Lower leg skin (tissue), 4 donors: ENCODE results near the gene CFAP92. TPM values are rescaled to one million over a fixed set of nuclear protein-coding genes. Genes with fewer than 3 reads are reported as not detected.

ENCODE experiments used
- DNase-seq, 2 donors: peaks; one replicate each; pipeline ENCODE4 v3.0.0-alpha.2; 2019; ENCODE audit warnings: low spot score in 2 of 2
- H3K4me3 ChIP-seq: fragments of 200-600 bp; sonication (generic); 2 replicates; pipeline ENCODE4 v1.5.1; 2017; ENCODE audit warnings: mild to moderate bottlenecking, low read depth; ENCODE audit not compliant: poor library complexity, severe bottlenecking
- POLR2A ChIP-seq, 2 donors: fragments of 450-650 bp; IDR thresholded peaks; one replicate each; pipeline ENCODE4 v1.6.1; 2016 to 2017; ENCODE audit warnings: antibody characterized with exemption in 2 of 2, mild to moderate bottlenecking in 1 of 2, moderate library complexity in 1 of 2
- WGBS, 2 donors: methylation state at CpG; one replicate each; pipeline ENCODE4 v1.1.5; 2018; 5-methylcytosine and 5-hydroxymethylcytosine counted together
- intact Hi-C: fragments of 100-400 bp; cut with DNase I; formaldehyde crosslinking; loops from one replicate; pipeline ENCODE4 v1.15.0; 2023; ENCODE audit warnings: low total_unique reads
- total RNA-seq, 4 donors: library from RNA; depleted of rRNA; stranded (reverse); fragments of >200 nt; gene quantifications; one replicate each; pipeline ENCODE4 v1.1.0, GENCODE V29; 2016
- TF ChIP-seq, protein P1 (sequence below), 3 donors: fragments of 450-650 bp; IDR thresholded peaks; one replicate each; pipeline ENCODE4 v1.5.1; 2016; ENCODE audit warnings: antibody characterized with exemption in 3 of 3, mild to moderate bottlenecking in 3 of 3, moderate library complexity in 2 of 3

Gene CFAP92, protein sequence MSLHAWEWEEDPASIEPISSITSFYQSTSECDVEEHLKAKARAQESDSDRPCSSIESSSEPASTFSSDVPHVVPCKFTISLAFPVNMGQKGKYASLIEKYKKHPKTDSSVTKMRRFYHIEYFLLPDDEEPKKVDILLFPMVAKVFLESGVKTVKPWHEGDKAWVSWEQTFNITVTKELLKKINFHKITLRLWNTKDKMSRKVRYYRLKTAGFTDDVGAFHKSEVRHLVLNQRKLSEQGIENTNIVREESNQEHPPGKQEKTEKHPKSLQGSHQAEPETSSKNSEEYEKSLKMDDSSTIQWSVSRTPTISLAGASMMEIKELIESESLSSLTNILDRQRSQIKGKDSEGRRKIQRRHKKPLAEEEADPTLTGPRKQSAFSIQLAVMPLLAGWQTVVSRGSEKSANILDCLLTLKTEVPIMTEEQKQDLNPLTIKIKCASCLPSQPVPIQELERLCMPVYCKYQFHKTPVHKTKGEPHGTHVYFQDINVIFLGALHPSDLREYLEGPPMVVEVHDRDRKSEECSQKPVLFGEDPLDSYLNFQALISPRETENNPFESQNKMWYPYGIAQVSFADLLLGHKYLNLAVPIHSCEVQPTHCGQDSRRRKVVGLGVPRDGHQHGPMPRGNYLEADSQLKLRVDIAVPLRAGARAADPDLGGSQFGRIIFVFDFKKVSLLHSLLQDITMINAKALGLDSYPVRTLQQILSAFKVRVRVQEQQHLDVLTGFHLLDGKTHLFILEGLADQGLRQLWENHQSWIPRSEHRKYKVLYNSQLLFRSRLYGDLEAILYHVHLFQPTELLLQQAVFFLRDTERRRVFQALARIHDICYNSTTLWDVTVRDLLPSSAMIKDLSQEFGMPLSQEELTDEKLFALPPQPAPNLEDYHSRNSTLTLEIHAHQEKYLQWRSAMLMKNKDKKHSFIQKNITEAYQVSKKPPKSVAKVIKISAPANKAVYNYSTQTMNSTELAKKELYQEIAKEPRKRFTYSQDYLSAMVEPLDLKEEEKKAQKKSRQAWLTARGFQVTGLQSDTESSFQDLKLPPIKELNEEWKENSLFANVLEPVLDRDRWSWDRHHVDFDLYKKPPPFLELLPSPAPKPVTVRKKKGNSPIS
- under 1 TPM; 0.19 to 0.59 (median 0.25) TPM for total RNA-seq

GRCh38 chr3:128993461-128994172, at the start of gene CFAP92:
TSS of gene CFAP92 (minus strand) at chr3:128994076. CDS start at chr3:128993304, 772 bp downstream.
- peak; percentile 85 to 97 for DNase-seq
- 9 to 22% methylated on average over 34 to 49 of the region's 57 CpGs for WGBS, 2 donors
- intact Hi-C loops: no loop called here
- H3K4me3 ChIP-seq: no peak within 1 kb of the TSS
- TF ChIP-seq, protein P1, sequence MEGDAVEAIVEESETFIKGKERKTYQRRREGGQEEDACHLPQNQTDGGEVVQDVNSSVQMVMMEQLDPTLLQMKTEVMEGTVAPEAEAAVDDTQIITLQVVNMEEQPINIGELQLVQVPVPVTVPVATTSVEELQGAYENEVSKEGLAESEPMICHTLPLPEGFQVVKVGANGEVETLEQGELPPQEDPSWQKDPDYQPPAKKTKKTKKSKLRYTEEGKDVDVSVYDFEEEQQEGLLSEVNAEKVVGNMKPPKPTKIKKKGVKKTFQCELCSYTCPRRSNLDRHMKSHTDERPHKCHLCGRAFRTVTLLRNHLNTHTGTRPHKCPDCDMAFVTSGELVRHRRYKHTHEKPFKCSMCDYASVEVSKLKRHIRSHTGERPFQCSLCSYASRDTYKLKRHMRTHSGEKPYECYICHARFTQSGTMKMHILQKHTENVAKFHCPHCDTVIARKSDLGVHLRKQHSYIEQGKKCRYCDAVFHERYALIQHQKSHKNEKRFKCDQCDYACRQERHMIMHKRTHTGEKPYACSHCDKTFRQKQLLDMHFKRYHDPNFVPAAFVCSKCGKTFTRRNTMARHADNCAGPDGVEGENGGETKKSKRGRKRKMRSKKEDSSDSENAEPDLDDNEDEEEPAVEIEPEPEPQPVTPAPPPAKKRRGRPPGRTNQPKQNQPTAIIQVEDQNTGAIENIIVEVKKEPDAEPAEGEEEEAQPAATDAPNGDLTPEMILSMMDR (IDR thresholded peaks at IDR 0.05): no peak
- TF ChIP-seq POLR2A (IDR thresholded peaks at IDR 0.05): no peak

DNA sequence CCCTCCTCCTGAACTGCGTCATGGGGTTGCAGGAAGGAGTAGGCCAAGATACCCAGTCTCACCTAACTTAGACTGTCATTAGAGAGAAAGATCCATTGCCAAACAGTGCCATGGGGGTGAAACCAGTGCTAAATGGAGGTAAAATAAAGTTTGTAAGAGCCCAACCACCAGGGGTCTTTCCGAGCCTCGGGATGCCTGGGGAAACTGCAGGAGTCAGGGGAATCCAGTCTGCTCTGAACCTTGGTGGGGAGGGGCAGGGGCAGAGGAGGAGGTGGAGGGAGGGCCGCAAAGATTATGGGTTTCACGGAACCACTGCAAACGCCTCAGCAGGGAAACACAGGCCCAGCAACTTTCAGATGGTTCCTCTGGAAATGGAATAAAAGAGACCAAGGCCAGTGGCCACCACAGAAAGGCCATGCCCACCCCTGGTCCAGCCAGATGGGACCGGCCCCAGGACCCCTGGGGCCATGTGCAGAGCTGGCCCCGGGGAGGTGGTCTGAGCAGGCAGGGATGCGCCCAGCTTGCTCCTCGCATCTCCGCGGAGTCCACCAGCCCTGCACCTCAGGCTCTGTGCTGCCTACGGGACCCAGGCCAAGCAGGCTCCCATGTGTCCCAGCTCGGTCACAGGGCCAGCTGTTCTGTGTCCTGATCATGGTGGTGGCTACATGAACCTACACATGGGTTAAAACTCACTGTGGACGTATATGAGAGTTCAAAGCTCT, 46.9 kb upstream of the CFAP92 start:
- no peak overlapping the region for H3K4me3 ChIP-seq
- no peak for DNase-seq
- intact Hi-C loops: no loop called here
- 87 to 91% methylated on average over 14 to 15 of the region's 15 CpGs for WGBS, 2 donors
- TF ChIP-seq, protein P1 (IDR thresholded peaks at IDR 0.05): no peak
- no peak for TF ChIP-seq POLR2A (IDR thresholded peaks at IDR 0.05)

- intact Hi-C loops: no loop called here
- no peak for DNase-seq
- H3K4me3 ChIP-seq: no peak overlapping the region
- TF ChIP-seq, protein P1 (IDR thresholded peaks at IDR 0.05): no peak
- no peak for TF ChIP-seq POLR2A (IDR thresholded peaks at IDR 0.05)
- 62 to 64% methylated on average over 3 of the region's 3 CpGs for WGBS, 2 donors
These were observed 46.1 kb upstream of the CFAP92 start for GRCh38 chr3:129040039-129040336.

- intact Hi-C loops: no loop called here
- DNase-seq: no peak
These were observed 45.6 kb upstream of the CFAP92 start for GRCh38 chr3:129039271-129040038.

More at GRCh38 chr3:129039271-129040038, 45.6 kb upstream of the CFAP92 start:
- 42 to 59% methylated on average over 11 of the region's 14 CpGs for WGBS, 2 donors
- TF ChIP-seq, protein P1 (IDR thresholded peaks at IDR 0.05): no peak
- no peak for TF ChIP-seq POLR2A (IDR thresholded peaks at IDR 0.05)
- no peak overlapping the region for H3K4me3 ChIP-seq
